Measurements from ENCODE around the gene CITED1. TPM values are rescaled to one million over a fixed set of nuclear protein-coding genes. Genes with fewer than 3 reads are reported as not detected.

Gene CITED1
- total RNA-seq, 1 donor from 2014 or later, result 0.69 TPM

DNA sequence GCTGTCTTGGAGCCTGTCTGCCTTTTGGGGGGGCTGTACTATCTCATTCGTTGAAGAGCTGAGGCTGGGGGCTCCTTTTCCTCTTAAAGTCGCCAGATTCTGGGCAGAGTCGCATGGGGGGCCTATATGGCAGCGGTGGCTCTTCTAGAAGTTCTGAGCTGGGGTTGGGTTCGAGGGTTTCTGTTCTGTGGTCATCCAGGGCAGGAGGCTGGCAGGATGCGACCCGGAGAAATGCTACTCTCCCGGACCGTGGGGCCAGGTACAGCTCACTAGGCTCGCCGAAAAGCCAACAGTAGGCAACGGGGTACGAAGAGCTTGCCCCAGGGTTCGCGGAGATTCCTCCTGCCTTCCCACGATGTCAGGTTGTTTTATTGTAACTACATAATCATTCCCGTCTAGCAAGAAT lies 1.9 kb upstream of the CITED1 start:
- Mint-ChIP-seq H3K9me3 (peaks cover 9% of the 10 kb centered on the region), H3K36me3 (no peaks in the 10 kb centered on the region), H3K4me1 (peaks cover 16% of the 10 kb centered on the region), H3K27ac (no peak overlapping the region), H3K27me3 (ENCODE audit: insufficient read depth, low read depth) (peaks cover 28% of the 10 kb centered on the region), H3K4me3 (peak overlapping the region; percentile 82)
- Histone ChIP-seq H3K9me3 (ENCODE audit: low read depth) (no peaks in the 10 kb centered on the region), H3K4me2 (peak overlapping the region; percentile 85), H3K27ac (no peak overlapping the region), H3K36me3 (no peaks in the 10 kb centered on the region), H2AFZ (replicated peaks) (no peak overlapping the region), H3F3A (ENCODE audit: low read depth) (no peaks in the 10 kb centered on the region), H3K4me1 (no peaks in the 10 kb centered on the region), H3K27me3 (peaks cover 82% of the 10 kb centered on the region), H3K9ac (no peak overlapping the region), H3K79me2 (ENCODE audit: low read depth) (no peaks in the 10 kb centered on the region), H3K4me3 (peak overlapping the region; percentile 60), H4K20me1 (ENCODE audit: low read depth) (peaks cover 6% of the 10 kb centered on the region)
- TF ChIP-seq EZH2phosphoT487 (IDR thresholded peaks at IDR 0.05) (peak; percentile 10), EZH2 (IDR thresholded peaks at IDR 0.05) (peak; percentile 81)
- TF ChIP-seq, protein P1, sequence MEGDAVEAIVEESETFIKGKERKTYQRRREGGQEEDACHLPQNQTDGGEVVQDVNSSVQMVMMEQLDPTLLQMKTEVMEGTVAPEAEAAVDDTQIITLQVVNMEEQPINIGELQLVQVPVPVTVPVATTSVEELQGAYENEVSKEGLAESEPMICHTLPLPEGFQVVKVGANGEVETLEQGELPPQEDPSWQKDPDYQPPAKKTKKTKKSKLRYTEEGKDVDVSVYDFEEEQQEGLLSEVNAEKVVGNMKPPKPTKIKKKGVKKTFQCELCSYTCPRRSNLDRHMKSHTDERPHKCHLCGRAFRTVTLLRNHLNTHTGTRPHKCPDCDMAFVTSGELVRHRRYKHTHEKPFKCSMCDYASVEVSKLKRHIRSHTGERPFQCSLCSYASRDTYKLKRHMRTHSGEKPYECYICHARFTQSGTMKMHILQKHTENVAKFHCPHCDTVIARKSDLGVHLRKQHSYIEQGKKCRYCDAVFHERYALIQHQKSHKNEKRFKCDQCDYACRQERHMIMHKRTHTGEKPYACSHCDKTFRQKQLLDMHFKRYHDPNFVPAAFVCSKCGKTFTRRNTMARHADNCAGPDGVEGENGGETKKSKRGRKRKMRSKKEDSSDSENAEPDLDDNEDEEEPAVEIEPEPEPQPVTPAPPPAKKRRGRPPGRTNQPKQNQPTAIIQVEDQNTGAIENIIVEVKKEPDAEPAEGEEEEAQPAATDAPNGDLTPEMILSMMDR (IDR thresholded peaks at IDR 0.05), result no peak
- DNase-seq (ENCODE audit: low spot score), result peak; percentile 33

DNA sequence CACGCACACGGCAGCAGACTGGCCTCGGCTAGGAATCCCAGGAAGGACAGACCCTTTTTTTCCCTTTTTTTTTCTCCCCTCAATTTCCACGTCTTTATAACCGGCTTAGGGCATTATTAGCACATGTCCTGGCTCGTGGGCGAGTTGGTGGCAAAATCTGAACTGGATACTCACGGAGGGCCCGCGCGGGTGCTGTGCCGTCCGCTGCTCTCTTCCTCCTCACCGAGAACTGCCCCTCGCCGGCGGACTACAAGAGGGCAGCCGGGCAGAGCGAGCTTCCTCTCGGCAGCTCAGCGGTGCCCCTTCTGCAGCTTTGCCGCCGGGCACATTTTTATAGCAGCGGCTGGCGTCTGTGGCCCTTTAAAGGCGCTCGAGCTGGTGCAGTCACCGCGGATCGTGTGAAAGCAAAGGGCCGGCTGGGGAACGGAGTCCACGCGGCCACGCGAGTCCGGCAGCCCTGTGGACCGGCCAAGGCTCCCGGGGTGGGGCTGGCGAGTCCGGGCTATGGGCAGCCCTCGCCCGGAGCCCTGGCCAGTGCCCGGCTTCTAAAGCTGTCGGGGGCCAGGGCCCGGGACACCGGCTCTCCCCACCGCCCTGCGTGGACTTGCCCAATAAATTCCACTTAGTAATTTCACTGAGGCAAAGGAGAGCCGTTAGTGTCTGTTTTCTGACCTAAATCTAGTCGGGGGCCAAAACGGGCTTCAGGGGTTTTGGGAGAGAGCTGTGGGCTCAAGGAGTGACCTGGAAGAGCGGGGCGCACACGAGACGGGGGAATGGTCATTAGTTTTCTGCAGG lies 1.3 kb upstream of the CITED1 start:
- Histone ChIP-seq H4K20me1 (ENCODE audit: low read depth) (peaks cover 6% of the 10 kb centered on the region), H2AFZ (replicated peaks) (peak overlapping the region; percentile 57), H3K79me2 (ENCODE audit: low read depth) (no peaks in the 10 kb centered on the region), H3K27me3 (peaks cover 88% of the 10 kb centered on the region), H3K4me2 (peak overlapping the region; percentile 85), H3K9ac (no peak overlapping the region), H3K36me3 (no peaks in the 10 kb centered on the region), H3F3A (ENCODE audit: low read depth) (no peaks in the 10 kb centered on the region), H3K9me3 (ENCODE audit: low read depth) (no peaks in the 10 kb centered on the region), H3K4me3 (peak overlapping the region; percentile 60), H3K27ac (no peak overlapping the region), H3K4me1 (no peaks in the 10 kb centered on the region)
- Mint-ChIP-seq H3K27me3 (ENCODE audit: insufficient read depth, low read depth) (peaks cover 28% of the 10 kb centered on the region), H3K4me3 (peak overlapping the region; percentile 92), H3K9me3 (peaks cover 10% of the 10 kb centered on the region), H3K27ac (no peak overlapping the region), H3K4me1 (peaks cover 16% of the 10 kb centered on the region), H3K36me3 (no peaks in the 10 kb centered on the region)
- TF ChIP-seq EZH2phosphoT487 (IDR thresholded peaks at IDR 0.05) (peak; percentile 74), EZH2 (IDR thresholded peaks at IDR 0.05) (no peak)
- TF ChIP-seq, protein P1 (IDR thresholded peaks at IDR 0.05), result no peak
- peak; percentile 79 for DNase-seq (ENCODE audit: low spot score)

DNA sequence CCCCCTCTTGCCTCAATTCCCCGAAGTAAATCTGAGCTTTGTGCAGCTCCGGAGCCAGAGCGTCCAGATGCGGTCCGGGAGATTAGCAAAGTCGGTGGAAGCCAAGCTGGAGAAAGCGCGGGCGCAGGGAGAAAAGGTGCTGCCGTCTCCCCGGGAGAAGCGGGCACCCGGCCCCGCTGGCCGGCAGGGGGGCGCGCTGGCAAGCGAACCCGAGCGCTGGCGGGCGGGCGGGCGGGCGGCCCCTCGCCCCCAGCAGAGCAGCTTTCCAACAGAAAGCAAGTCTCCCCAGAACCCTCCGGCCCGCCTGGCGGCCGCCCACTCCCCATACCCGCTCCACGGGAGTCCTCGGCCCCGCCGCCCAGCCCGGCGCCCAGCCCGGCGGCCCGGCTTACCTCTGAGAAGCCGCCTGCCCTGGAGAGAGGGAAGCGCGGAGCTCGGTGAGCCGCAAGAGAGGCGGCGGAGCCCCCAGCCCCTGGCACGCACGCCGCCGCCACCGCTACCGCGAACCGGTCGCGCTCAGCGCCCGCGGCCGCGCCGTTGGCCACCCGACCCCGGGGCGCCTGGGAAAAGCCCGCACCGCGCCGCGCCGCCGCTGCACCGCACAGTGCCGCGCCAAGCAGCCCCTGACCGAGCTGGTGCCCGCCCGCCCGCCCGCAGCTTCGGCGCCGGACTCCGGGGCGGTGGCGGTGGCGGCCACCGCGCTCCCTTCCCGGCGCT lies 529 bp upstream of the CITED1 start:
- Histone ChIP-seq H3K4me2 (peak overlapping the region; percentile 85), H3F3A (ENCODE audit: low read depth) (no peaks in the 10 kb centered on the region), H3K79me2 (ENCODE audit: low read depth) (no peaks in the 10 kb centered on the region), H4K20me1 (ENCODE audit: low read depth) (peaks cover 6% of the 10 kb centered on the region), H3K4me1 (no peaks in the 10 kb centered on the region), H3K4me3 (peak overlapping the region; percentile 60), H3K9me3 (ENCODE audit: low read depth) (no peaks in the 10 kb centered on the region), H2AFZ (replicated peaks) (no peak overlapping the region), H3K36me3 (no peaks in the 10 kb centered on the region), H3K27ac (no peak overlapping the region), H3K27me3 (peaks cover 97% of the 10 kb centered on the region), H3K9ac (no peak overlapping the region)
- peaks cover 14% of the 10 kb centered on the region for H3K9me3 Mint-ChIP-seq
- H3K36me3 Mint-ChIP-seq, result no peaks in the 10 kb centered on the region
- peaks cover 24% of the 10 kb centered on the region for H3K27me3 Mint-ChIP-seq (ENCODE audit: insufficient read depth, low read depth)
- DNase-seq (ENCODE audit: low spot score), result peak; percentile 54
- TF ChIP-seq, protein P1 (IDR thresholded peaks at IDR 0.05), result no peak
- TF ChIP-seq EZH2phosphoT487 (IDR thresholded peaks at IDR 0.05), result no peak
- no peak for TF ChIP-seq EZH2 (IDR thresholded peaks at IDR 0.05)
- H3K27ac Mint-ChIP-seq, result no peak overlapping the region
- H3K4me1 Mint-ChIP-seq, result peaks cover 16% of the 10 kb centered on the region
- H3K4me3 Mint-ChIP-seq, result peak overlapping the region; percentile 89
